ENCODE results near the gene LIN54.

- peak in 3 of 11 experiments; percentile 21 to 39 (median 29) for TF ChIP-seq CTCF (IDR thresholded peaks at IDR 0.05 in 8 of 11, conservative IDR thresholded peaks at IDR 0.05 in 3 of 11)
- TF ChIP-seq POLR2A (IDR thresholded peaks at IDR 0.05), result peak; percentile 51 to 85 (median 82)
- TF ChIP-seq POLR2AphosphoS5 (IDR thresholded peaks at IDR 0.05), result peak; percentile 98 to 100 (median 99)
Observed at GRCh38 chr4:82890901-82891706, 119.5 kb downstream of the LIN54 start, which contains the start of gene SEC31A.

Measured in spleen (tissue), 7 donors.